ENCODE measurements around the gene SLC12A4. TPM values are rescaled to one million over a fixed set of nuclear protein-coding genes. Genes with fewer than 3 reads are reported as not detected.
"Not testable (repeated sequence)": the region's sequence is repeated elsewhere in the genome, so short reads cannot be mapped to it uniquely, and the experiment has no call there.

Gene SLC12A4
- total RNA-seq, 2 experiments from 2014 or later = 21.8 to 25.8 TPM

DNA sequence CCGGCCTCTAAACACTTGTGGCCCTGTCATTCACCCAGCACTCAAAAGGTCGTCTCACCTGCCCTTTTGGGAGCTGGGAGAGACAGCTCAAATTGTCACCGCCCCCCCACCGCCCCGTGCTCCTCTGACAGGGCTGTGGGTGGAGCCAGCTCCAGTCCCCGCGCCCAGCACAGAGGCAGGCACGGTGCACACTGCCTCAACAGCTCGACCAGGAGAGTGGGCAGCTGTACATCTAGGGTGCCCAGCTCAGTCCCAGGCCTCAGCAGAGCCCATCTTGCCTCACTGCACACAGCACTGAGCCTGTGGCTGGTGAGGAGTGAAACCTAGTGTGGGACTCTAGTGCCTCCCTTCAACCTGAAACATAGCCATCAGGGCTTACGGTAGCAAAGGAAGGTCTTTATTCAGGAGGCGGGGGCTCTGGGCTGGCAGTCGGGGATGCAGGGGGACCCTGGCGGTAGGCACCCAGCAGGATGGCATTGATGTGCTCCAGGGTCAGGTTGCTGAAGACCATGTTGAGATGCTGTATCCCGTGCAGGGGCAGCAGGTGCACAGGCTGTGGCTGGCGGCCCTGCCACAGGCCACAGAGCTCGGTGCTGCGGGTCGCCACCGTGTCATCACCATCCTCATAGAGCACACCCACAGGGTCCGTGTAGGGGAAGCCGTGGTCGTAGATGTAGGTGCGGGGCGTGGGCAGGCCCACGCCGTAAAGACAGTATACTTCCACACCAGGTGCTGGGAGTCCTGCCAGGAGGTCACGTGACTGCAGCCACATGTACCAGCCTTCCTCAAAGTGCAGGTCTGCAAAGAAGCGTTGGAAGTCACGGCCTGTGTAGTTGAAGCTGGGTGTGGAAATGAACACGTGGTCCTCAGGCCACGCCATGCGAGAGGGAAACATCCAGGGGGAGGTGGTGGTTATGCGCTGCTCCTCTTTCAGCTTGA, 28.7 kb downstream of the SLC12A4 start:
- H3K4me3 Mint-ChIP-seq = no peak overlapping the region

DNA sequence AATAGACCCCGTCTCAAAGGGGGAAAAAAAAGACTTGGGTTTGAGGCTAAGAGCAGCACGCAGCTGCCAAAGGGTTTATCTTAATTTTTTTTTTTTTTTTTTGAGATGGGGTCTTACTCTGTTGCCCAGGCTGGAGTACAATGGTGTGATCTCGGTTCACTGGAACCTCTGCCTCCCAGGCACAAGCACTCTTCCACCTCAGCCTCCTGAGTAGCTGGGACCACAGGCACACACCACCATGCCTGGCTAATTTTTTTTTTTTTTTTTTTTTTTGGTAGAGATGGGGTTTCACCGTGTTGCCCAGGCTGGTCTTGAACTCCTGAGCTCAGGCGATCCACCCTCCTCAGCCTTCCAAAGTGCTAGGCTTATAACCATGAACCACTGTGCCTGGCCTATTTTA, 30.7 kb downstream of the SLC12A4 start:
- not testable (repeated sequence) for ATAC-seq; H3K27me3 Mint-ChIP-seq; H3K27ac Mint-ChIP-seq; H3K9me3 Mint-ChIP-seq (ENCODE audit: low read depth); DNase-seq
- ChIA-PET POLR2A (interaction anchor here (0.7 to 1.5 kb wide), 2 partner anchors 148 to 652 kb away, joined by 3 to 4 read pairs; partner anchors contain the start of gene NFATC3), CTCF (interaction anchor here (0.7 to 3.0 kb wide), 3 partner anchors 54 to 218 kb away, joined by 4 to 17 read pairs (median 4); partner anchors contain the start of genes GFOD2 and NRN1L)
- intact Hi-C loops (cut with DNase I, micrococcal nuclease) = loop anchor here (2.0 to 5.0 kb wide), 6 partner anchors 31 to 690 kb away; partner anchors contain the start of genes ESRP2 (in 2 of the 2), FHOD1 (in 1 of the 2), GFOD2 (in 1 of the 2) and SLC12A4 (in 1 of the 2)
- Mint-ChIP-seq H3K36me3 (ENCODE audit: low read depth) (peaks cover 49% of the 10 kb centered on the region), H3K4me1 (peaks cover 44% of the 10 kb centered on the region), H3K4me3 (peak overlapping the region; percentile 100)

More for the DNA sequence above, 28.7 kb downstream of the SLC12A4 start:
- Mint-ChIP-seq H3K27ac (peak overlapping the region; percentile 76), H3K27me3 (no peaks in the 10 kb centered on the region), H3K9me3 (ENCODE audit: low read depth) (no peaks in the 10 kb centered on the region), H3K4me1 (peaks cover 36% of the 10 kb centered on the region), H3K36me3 (ENCODE audit: low read depth) (peaks cover 36% of the 10 kb centered on the region)
- ATAC-seq (no peak), DNase-seq (peak; percentile 67)
- intact Hi-C loops (cut with DNase I, micrococcal nuclease) = loop anchor here (5.0 kb wide), 3 partner anchors 267 to 692 kb away; partner anchors contain the start of genes ESRP2 (in 2 of the 2), FHOD1 (in 1 of the 2) and SLC9A5 (in 1 of the 2)
- ChIA-PET CTCF (interaction anchor here (0.7 to 2.6 kb wide), 12 partner anchors 10 to 277 kb away, joined by 3 to 14 read pairs (median 3); no protein-coding TSS in a partner anchor), POLR2A (interaction anchor here (0.9 to 1.4 kb wide), 2 partner anchors 10 to 27 kb away, joined by 3 to 4 read pairs; no protein-coding TSS in a partner anchor)

- peak; percentile 54 for ATAC-seq
- Mint-ChIP-seq H3K4me3 (peak overlapping the region; percentile 100), H3K27ac (peak overlapping the region; percentile 100), H3K36me3 (ENCODE audit: low read depth) (peaks cover 55% of the 10 kb centered on the region), H3K4me1 (peaks cover 42% of the 10 kb centered on the region), H3K9me3 (ENCODE audit: low read depth) (no peaks in the 10 kb centered on the region), H3K27me3 (no peaks in the 10 kb centered on the region)
- ChIA-PET POLR2A (interaction anchor here (0.9 to 1.5 kb wide), 2 partner anchors 26 to 148 kb away, joined by 3 to 4 read pairs; partner anchors contain the start of gene NFATC3), CTCF (interaction anchor here (0.6 to 3.0 kb wide), 7 partner anchors 50 to 416 kb away, joined by 3 to 17 read pairs (median 4); partner anchors contain the start of genes GFOD2 and NRN1L)
- intact Hi-C loops (cut with DNase I, micrococcal nuclease) = loop anchor here (1.0 to 5.0 kb wide), 11 partner anchors 31 to 690 kb away; partner anchors contain the start of genes ESRP2 (in 2 of the 2), SLC12A4 (in 2 of the 2), ATP6V0D1 (in 1 of the 2) and DDX28 (in 1 of the 2)
- DNase-seq = peak; percentile 89
These were observed 31.4 kb downstream of the SLC12A4 start for GRCh38 chr16:67936880-67937605.

- intact Hi-C loops (cut with DNase I, micrococcal nuclease) = loop anchor here (1.0 to 5.0 kb wide), 11 partner anchors 32 to 689 kb away; partner anchors contain the start of genes ESRP2 (in 2 of the 2), SLC12A4 (in 2 of the 2), ATP6V0D1 (in 1 of the 2) and DDX28 (in 1 of the 2)
- Mint-ChIP-seq H3K27me3 (no peaks in the 10 kb centered on the region), H3K36me3 (ENCODE audit: low read depth) (peaks cover 58% of the 10 kb centered on the region), H3K4me1 (peaks cover 37% of the 10 kb centered on the region), H3K27ac (peak within 1 kb of the TSS; percentile 100), H3K9me3 (ENCODE audit: low read depth) (no peaks in the 10 kb centered on the region), H3K4me3 (peak within 1 kb of the TSS; percentile 100)
- ChIA-PET CTCF (interaction anchor here (0.6 to 3.0 kb wide), 20 partner anchors 8 to 415 kb away, joined by 3 to 17 read pairs (median 4); partner anchors contain the start of genes GFOD2, LCAT, NRN1L and NUTF2), POLR2A (interaction anchor here (0.6 to 1.5 kb wide), 13 partner anchors 8 to 264 kb away, joined by 3 to 8 read pairs (median 3); partner anchors contain the start of genes DDX28, DPEP2, DUS2 and EDC4)
- DNase-seq = peak; percentile 72
- peak; percentile 11 for ATAC-seq
These were observed 32.1 kb downstream of the SLC12A4 start, which contains the start of gene PSMB10 for GRCh38 chr16:67936124-67936879. Gene PSMB10, minus strand, starts transcription at chr16:67936850. Its CDS starts 101 bp downstream, at chr16:67936749.

DNA sequence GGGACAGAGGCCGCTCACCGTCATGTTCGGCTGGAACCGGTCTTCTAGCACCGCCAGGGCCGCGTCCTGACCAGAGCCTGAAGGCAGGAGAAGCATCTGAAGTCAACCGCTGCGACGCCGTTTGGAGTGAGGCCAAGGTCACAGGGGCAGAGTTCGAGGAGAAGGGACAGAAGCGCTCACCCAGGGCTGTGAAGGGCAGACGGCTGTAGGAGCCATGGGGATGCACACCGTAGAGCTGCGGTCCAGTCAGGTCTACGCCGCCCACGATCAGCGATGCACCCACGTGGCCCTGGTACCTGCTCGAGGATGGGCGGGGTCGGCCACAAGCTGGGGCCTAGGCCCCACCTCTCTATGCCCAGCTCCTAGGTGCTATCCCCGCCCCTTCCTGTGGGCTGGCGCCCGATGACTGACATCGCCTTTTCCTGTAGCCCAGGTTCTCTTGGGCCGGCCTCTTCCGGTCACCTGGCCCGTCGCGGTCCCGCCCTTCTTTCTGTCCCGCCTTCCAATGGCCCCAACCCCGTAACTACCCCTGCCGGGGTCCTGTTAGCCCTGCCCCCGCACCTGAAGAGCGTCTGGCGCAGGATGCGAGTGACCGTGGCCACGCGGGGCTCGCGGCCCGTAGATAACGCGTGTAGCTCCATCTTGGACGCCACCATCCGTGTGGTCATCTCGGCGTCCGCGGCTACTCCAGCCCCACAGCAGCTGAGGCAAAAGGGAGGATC, 32.9 kb downstream of the SLC12A4 start:
- ChIA-PET CTCF (interaction anchor here (0.6 to 3.0 kb wide), 19 partner anchors 9 to 441 kb away, joined by 3 to 17 read pairs (median 5); partner anchors contain the start of genes LCAT, NRN1L and NUTF2), POLR2A (interaction anchor here (0.5 to 1.5 kb wide), 13 partner anchors 9 to 489 kb away, joined by 3 to 8 read pairs (median 3); partner anchors contain the start of genes DDX28, DPEP2, DUS2 and EDC4)
- ATAC-seq (peak; percentile 91), DNase-seq (peak; percentile 98)
- H3K4me3 Mint-ChIP-seq = peak overlapping the region; percentile 100
- no peaks in the 10 kb centered on the region for H3K27me3 Mint-ChIP-seq
- peak overlapping the region; percentile 100 for H3K27ac Mint-ChIP-seq
- H3K36me3 Mint-ChIP-seq (ENCODE audit: low read depth) = peaks cover 58% of the 10 kb centered on the region
- intact Hi-C loops (cut with DNase I, micrococcal nuclease) = loop anchor here (1.0 to 5.0 kb wide), 20 partner anchors 33 to 709 kb away; partner anchors contain the start of genes CTCF (in 2 of the 2), ESRP2 (in 2 of the 2), NFATC3 (in 2 of the 2) and PSKH1 (in 2 of the 2)
- no peaks in the 10 kb centered on the region for H3K9me3 Mint-ChIP-seq (ENCODE audit: low read depth)
- peaks cover 37% of the 10 kb centered on the region for H3K4me1 Mint-ChIP-seq

GRCh38 chr16:67935101-67935401, 33.4 kb downstream of the SLC12A4 start:
- peaks cover 33% of the 10 kb centered on the region for H3K4me1 Mint-ChIP-seq
- H3K9me3 Mint-ChIP-seq (ENCODE audit: low read depth) = no peaks in the 10 kb centered on the region
- ATAC-seq (no peak), DNase-seq (no peak)
- peak overlapping the region; percentile 100 for H3K4me3 Mint-ChIP-seq
- H3K27ac Mint-ChIP-seq = peak overlapping the region; percentile 100
- POLR2A ChIA-PET = interaction anchor here (0.5 to 1.5 kb wide), 10 partner anchors 17 to 490 kb away, joined by 3 to 8 read pairs (median 4); partner anchors contain the start of genes DDX28, DUS2, EDC4 and NFATC3
- H3K36me3 Mint-ChIP-seq (ENCODE audit: low read depth) = peaks cover 53% of the 10 kb centered on the region
- CTCF ChIA-PET = interaction anchor here (0.7 to 3.9 kb wide), 16 partner anchors 9 to 441 kb away, joined by 3 to 20 read pairs (median 6); partner anchors contain the start of genes LCAT, NRN1L and NUTF2
- intact Hi-C loops (cut with DNase I, micrococcal nuclease) = loop anchor here (1.0 to 5.0 kb wide), 12 partner anchors 42 to 708 kb away; partner anchors contain the start of genes CTCF (in 2 of the 2), ESRP2 (in 2 of the 2), PSKH1 (in 2 of the 2) and THAP11 (in 2 of the 2)
- no peaks in the 10 kb centered on the region for H3K27me3 Mint-ChIP-seq

- intact Hi-C loops (cut with DNase I, micrococcal nuclease) = loop anchor here (1.0 to 5.0 kb wide), 12 partner anchors 41 to 708 kb away; partner anchors contain the start of genes CTCF (in 2 of the 2), ESRP2 (in 2 of the 2), PSKH1 (in 2 of the 2) and THAP11 (in 2 of the 2)
- Mint-ChIP-seq H3K9me3 (ENCODE audit: low read depth) (no peaks in the 10 kb centered on the region), H3K4me1 (peaks cover 28% of the 10 kb centered on the region), H3K36me3 (ENCODE audit: low read depth) (peaks cover 53% of the 10 kb centered on the region), H3K27ac (peak overlapping the region; percentile 100), H3K27me3 (no peaks in the 10 kb centered on the region), H3K4me3 (peak overlapping the region; percentile 100)
- DNase-seq = peak; percentile 10
- POLR2A ChIA-PET = interaction anchor here (0.6 to 1.4 kb wide), 4 partner anchors 17 to 62 kb away, joined by 3 to 5 read pairs (median 3); no protein-coding TSS in a partner anchor
- no peak for ATAC-seq
- CTCF ChIA-PET = interaction anchor here (0.5 to 3.9 kb wide), 13 partner anchors 9 to 602 kb away, joined by 3 to 20 read pairs (median 5); partner anchors contain the start of genes NRN1L, RANBP10 and TSNAXIP1
These were observed 33.9 kb downstream of the SLC12A4 start for GRCh38 chr16:67934306-67935100.

- ATAC-seq (no peak), DNase-seq (no peak)
- POLR2A ChIA-PET = no interaction called here
- Mint-ChIP-seq H3K4me3 (peak overlapping the region; percentile 100), H3K9me3 (ENCODE audit: low read depth) (no peaks in the 10 kb centered on the region), H3K4me1 (peaks cover 23% of the 10 kb centered on the region), H3K27ac (peak overlapping the region; percentile 14), H3K27me3 (no peaks in the 10 kb centered on the region), H3K36me3 (ENCODE audit: low read depth) (peaks cover 48% of the 10 kb centered on the region)
- intact Hi-C loops (cut with DNase I, micrococcal nuclease) = loop anchor here (2.0 kb wide), 2 partner anchors 151 to 707 kb away; partner anchors contain the start of genes NFATC3 (in 1 of the 2) and TMEM208 (in 1 of the 2)
- CTCF ChIA-PET = interaction anchor here (0.6 to 3.9 kb wide), 7 partner anchors 8 to 127 kb away, joined by 3 to 20 read pairs (median 7); partner anchors contain the start of gene NRN1L
These were observed 34.6 kb downstream of the SLC12A4 start for GRCh38 chr16:67933805-67934204.

Measured in activated CD4-positive, alpha-beta T cell treated with anti-CD3 and anti-CD28 coated beads for 36 hours (primary cell).